ENCODE results near the gene MDC1. TPM values are rescaled to one million over a fixed set of nuclear protein-coding genes. Genes with fewer than 3 reads are reported as not detected.
"Not testable (repeated sequence)": the region's sequence is repeated elsewhere in the genome, so short reads cannot be mapped to it uniquely, and the experiment has no call there.

Gene MDC1
- total RNA-seq, 1 experiment from 2014 or later: 53.4 TPM

DNA sequence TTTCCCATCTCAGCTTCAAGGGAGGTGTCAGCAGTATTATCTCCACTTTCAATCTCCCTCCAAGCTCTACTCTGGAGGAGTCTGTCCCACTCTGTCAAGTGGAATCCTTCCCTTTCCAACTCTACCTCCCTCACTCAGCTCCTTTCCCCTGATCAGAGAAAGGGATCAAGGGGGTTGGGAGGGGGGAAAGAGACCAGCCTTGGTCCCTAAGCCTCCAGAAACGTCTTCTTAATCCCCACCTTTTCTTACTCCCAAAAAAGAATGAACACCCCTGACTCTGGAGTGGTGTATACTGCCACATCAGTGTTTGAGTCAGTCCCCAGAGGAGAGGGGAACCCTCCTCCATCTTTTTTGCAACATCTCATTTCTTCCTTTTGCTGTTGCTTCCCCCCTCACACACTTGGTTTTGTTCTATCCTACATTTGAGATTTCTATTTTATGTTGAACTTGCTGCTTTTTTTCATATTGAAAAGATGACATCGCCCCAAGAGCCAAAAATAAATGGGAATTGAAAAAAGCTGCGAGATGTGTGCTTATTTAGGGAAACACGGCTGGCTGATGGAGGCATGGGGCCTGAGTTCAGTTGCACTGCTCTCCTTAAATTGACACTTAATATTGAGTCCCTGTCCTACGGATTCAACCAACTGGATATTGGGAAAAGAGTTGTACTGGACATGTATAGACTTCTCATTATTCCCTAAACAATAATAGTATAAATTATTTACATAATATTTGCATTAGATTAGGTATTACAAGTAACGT lies 8.0 kb upstream of the MDC1 start:
- intact Hi-C loops (cut with micrococcal nuclease; ENCODE audit: unreplicated experiment): loop anchor here (5.0 kb wide), 2 partner anchors 152 to 362 kb away; no protein-coding TSS in a partner anchor
- ChIA-PET CTCF (no interaction called here), POLR2A (ENCODE audit: low non-redundant PET) (no interaction called here)
- TF ChIP-seq, protein P1, sequence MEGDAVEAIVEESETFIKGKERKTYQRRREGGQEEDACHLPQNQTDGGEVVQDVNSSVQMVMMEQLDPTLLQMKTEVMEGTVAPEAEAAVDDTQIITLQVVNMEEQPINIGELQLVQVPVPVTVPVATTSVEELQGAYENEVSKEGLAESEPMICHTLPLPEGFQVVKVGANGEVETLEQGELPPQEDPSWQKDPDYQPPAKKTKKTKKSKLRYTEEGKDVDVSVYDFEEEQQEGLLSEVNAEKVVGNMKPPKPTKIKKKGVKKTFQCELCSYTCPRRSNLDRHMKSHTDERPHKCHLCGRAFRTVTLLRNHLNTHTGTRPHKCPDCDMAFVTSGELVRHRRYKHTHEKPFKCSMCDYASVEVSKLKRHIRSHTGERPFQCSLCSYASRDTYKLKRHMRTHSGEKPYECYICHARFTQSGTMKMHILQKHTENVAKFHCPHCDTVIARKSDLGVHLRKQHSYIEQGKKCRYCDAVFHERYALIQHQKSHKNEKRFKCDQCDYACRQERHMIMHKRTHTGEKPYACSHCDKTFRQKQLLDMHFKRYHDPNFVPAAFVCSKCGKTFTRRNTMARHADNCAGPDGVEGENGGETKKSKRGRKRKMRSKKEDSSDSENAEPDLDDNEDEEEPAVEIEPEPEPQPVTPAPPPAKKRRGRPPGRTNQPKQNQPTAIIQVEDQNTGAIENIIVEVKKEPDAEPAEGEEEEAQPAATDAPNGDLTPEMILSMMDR (conservative IDR thresholded peaks at IDR 0.05; ENCODE audit: low read depth, low read length): no peak
- TF ChIP-seq EZH2 (IDR thresholded peaks at IDR 0.05; ENCODE audit: borderline replicate concordance, low read depth, low read length, poor library complexity, severe bottlenecking): no peak
- Histone ChIP-seq H3K4me1 (ENCODE audit: insufficient read depth, low read length, poor library complexity, severe bottlenecking) (peaks cover 21% of the 10 kb centered on the region), H3K27ac (ENCODE audit: low read depth, low read length, poor library complexity, severe bottlenecking) (peak overlapping the region; percentile 7), H3K36me3 (ENCODE audit: insufficient read depth, low read length, poor library complexity, severe bottlenecking) (peaks cover 60% of the 10 kb centered on the region), H3K9me3 (ENCODE audit: low read depth, low read length, poor library complexity, severe bottlenecking) (no peaks in the 10 kb centered on the region), H3K27me3 (replicated peaks; ENCODE audit: insufficient read depth, low read depth, low read length, poor library complexity) (no peaks in the 10 kb centered on the region), H3K4me3 (ENCODE audit: low read depth, low read length, poor library complexity, severe bottlenecking) (no peak overlapping the region)
- DNase-seq (ENCODE audit: low spot score): peak; percentile 28
- no TSS peak for BruUV-seq (replicated peaks)

DNA sequence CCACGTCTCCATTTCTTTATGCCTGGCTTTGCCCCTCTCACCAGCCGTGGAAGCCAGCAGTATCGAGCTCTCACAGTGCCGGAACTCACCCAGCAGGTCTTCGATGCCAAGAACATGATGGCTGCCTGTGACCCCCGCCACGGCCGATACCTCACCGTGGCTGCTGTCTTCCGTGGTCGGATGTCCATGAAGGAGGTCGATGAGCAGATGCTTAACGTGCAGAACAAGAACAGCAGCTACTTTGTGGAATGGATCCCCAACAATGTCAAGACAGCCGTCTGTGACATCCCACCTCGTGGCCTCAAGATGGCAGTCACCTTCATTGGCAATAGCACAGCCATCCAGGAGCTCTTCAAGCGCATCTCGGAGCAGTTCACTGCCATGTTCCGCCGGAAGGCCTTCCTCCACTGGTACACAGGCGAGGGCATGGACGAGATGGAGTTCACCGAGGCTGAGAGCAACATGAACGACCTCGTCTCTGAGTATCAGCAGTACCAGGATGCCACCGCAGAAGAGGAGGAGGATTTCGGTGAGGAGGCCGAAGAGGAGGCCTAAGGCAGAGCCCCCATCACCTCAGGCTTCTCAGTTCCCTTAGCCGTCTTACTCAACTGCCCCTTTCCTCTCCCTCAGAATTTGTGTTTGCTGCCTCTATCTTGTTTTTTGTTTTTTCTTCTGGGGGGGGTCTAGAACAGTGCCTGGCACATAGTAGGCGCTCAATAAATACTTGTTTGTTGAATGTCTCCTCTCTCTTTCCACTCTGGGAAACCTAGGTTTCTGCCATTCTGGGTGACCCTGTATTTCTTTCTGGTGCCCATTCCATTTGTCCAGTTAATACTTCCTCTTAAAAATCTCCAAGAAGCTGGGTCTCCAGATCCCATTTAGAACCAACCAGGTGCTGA lies 7.0 kb upstream of the MDC1 start:
- ChIA-PET CTCF (interaction anchor here (0.6 kb wide), 1 partner anchor 8 kb away, joined by 4 read pairs; no protein-coding TSS in a partner anchor), POLR2A (ENCODE audit: low non-redundant PET) (interaction anchor here (0.6 kb wide), 1 partner anchor 78 kb away, joined by 12 read pairs; no protein-coding TSS in a partner anchor)
- BruUV-seq (replicated peaks): TSS peak; percentile 34

DNA sequence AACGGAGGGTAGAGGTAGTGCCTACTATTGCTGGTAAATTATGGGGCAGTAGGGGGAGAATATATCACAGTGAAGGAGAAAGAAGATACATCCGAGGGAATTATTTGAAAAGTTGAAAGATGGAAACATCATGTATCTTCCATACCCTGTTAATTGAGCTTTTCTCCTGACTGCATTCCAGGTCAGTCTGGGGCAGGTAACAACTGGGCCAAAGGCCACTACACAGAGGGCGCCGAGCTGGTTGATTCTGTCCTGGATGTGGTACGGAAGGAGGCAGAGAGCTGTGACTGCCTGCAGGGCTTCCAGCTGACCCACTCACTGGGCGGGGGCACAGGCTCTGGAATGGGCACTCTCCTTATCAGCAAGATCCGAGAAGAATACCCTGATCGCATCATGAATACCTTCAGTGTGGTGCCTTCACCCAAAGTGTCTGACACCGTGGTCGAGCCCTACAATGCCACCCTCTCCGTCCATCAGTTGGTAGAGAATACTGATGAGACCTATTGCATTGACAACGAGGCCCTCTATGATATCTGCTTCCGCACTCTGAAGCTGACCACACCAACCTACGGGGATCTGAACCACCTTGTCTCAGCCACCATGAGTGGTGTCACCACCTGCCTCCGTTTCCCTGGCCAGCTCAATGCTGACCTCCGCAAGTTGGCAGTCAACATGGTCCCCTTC lies 6.2 kb upstream of the MDC1 start:
- POLR2A ChIA-PET (ENCODE audit: low non-redundant PET); H3K27me3 ChIP-seq (replicated peaks; ENCODE audit: insufficient read depth, low read depth, low read length, poor library complexity); BruUV-seq (replicated peaks); H3K9me3 ChIP-seq (ENCODE audit: low read depth, low read length, poor library complexity, severe bottlenecking); intact Hi-C loops (cut with micrococcal nuclease; ENCODE audit: unreplicated experiment): not testable (repeated sequence)
- DNase-seq (ENCODE audit: low spot score): peak; percentile 14
- peaks cover 52% of the 10 kb centered on the region for H3K36me3 ChIP-seq (ENCODE audit: insufficient read depth, low read length, poor library complexity, severe bottlenecking)
- H3K4me3 ChIP-seq (ENCODE audit: low read depth, low read length, poor library complexity, severe bottlenecking): peak overlapping the region; percentile 94
- H3K4me1 ChIP-seq (ENCODE audit: insufficient read depth, low read length, poor library complexity, severe bottlenecking): peaks cover 32% of the 10 kb centered on the region
- H3K27ac ChIP-seq (ENCODE audit: low read depth, low read length, poor library complexity, severe bottlenecking): peak overlapping the region; percentile 98
- CTCF ChIA-PET: interaction anchor here (2.1 kb wide), 1 partner anchor 44 kb away, joined by 11 read pairs; no protein-coding TSS in a partner anchor

More for the DNA sequence above, 7.0 kb upstream of the MDC1 start:
- intact Hi-C loops (cut with micrococcal nuclease; ENCODE audit: unreplicated experiment); H3K27me3 ChIP-seq (replicated peaks; ENCODE audit: insufficient read depth, low read depth, low read length, poor library complexity); H3K9me3 ChIP-seq (ENCODE audit: low read depth, low read length, poor library complexity, severe bottlenecking): not testable (repeated sequence)
- H3K4me1 ChIP-seq (ENCODE audit: insufficient read depth, low read length, poor library complexity, severe bottlenecking): peaks cover 24% of the 10 kb centered on the region
- peaks cover 52% of the 10 kb centered on the region for H3K36me3 ChIP-seq (ENCODE audit: insufficient read depth, low read length, poor library complexity, severe bottlenecking)
- DNase-seq (ENCODE audit: low spot score): peak; percentile 51
- H3K27ac ChIP-seq (ENCODE audit: low read depth, low read length, poor library complexity, severe bottlenecking): peak overlapping the region; percentile 7
- peak overlapping the region; percentile 94 for H3K4me3 ChIP-seq (ENCODE audit: low read depth, low read length, poor library complexity, severe bottlenecking)

Measured in A673 (cell line).